GM08714 (cell line): ENCODE data around the gene SLC43A2.
"Not testable (repeated sequence)": the region's sequence is repeated elsewhere in the genome, so short reads cannot be mapped to it uniquely, and the experiment has no call there.

Experiments used
- H3K4me3 ChIP-seq: fragments of 200-500 bp; sonication (Bioruptor generic); 2 replicates; pipeline ENCODE4 v1.5.1; 2014; ENCODE audit warnings: mild to moderate bottlenecking, low read length, inconsistent platforms
- ZNF274 ChIP-seq: IDR thresholded peaks from 2 replicates; pipeline ENCODE4 v1.6.1; 2012; ENCODE audit warnings: mild to moderate bottlenecking, low read depth, low read length

Gene SLC43A2

DNA sequence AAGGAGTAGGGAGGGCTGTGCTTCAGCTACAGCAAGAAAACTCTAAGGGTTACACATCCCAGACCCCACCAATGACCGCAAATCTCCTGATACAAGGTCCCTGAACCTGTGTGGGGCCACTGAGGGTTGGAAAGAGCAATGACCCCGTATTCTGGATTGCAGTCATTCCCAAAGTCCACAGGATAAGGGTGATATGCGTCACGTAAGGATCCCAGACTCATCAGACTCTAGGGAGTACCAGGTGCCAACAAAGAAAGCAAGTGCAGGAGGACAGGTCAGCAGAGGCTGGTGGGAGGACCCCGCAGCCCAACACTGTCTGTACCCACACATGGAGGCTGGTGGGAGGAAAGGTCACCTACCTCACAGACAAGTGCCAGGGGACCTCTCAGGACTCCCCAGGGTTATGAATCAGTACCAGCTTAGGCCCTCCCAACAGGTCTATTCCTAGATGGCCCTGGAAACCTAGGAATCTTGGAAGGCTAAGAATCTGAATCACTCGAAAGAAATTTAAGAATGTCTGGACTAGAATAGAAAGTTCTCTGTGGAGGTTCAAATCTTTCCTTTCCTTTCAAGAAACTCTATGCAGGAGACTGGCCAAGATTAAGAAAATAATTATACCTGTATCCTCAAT lies 82.2 kb downstream of the SLC43A2 start:
- no peak for TF ChIP-seq ZNF274
- H3K4me3 ChIP-seq = no peak overlapping the region

DNA sequence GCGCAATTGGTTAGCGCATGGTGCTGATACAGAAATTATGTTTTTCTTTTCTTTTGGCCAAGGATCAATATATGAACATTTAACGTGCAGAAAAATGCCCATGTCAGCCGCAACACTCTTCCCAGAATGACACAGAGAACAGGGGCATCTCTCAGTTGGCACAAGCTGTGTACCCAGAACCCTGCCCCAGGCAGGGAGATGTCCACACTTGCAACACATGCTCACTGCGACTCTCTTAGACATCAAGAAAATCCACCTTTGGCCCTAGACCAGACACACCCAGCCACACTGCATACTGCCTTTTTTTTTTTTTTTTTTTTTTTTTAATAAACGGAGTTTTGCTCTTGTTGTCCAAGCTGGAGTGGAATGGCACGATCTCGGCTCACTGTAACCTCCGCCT lies 83.0 kb downstream of the SLC43A2 start:
- no peak for TF ChIP-seq ZNF274
- H3K4me3 ChIP-seq = no peak overlapping the region

DNA sequence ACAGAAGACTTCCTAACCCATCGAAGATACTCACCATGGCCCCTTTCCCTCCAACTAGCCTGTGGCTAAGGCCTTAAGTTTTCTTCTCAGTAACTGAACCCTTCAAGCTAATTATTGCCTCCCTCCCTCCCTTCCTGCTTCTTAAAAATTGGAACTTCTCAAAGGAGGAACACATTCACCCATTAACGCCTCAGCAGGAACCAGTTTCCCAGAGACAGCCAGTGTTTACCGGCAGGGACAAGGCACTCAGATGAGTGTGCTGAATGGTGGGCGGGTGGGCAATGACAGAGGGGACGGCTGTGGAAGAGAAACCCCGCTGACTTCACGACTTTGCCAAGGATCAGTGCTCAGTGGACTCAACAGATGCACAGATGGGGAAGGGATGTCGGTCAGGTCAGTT lies 86.3 kb downstream of the SLC43A2 start:
- no peak overlapping the region for H3K4me3 ChIP-seq
- no peak for TF ChIP-seq ZNF274

- H3K4me3 ChIP-seq = no peak overlapping the region
- TF ChIP-seq ZNF274 = no peak
These were observed 87.2 kb downstream of the SLC43A2 start for GRCh38 chr17:1541367-1541904.

- H3K4me3 ChIP-seq = no peak overlapping the region
- no peak for TF ChIP-seq ZNF274
These were observed 88.8 kb downstream of the SLC43A2 start for GRCh38 chr17:1539811-1540210.

DNA sequence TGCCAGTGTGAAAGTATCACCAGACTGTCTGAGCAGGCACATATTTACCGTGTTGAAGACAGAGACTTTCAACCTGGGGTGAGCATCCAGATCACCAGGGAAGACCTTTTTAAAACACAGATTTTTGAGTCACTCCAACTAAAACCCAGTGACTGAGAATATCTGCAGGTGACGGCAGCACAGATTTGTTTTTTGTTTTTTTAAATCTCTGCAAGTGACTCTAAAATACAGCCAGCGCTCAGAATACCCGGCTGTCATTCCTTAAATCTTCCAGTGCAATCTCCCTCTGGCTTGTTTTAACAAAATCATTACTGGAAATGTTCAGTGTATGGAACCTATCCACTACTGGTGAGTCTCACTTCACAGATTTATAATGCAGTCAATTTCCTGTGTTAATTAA lies 92.9 kb downstream of the SLC43A2 start:
- no peak for TF ChIP-seq ZNF274
- no peak overlapping the region for H3K4me3 ChIP-seq

DNA sequence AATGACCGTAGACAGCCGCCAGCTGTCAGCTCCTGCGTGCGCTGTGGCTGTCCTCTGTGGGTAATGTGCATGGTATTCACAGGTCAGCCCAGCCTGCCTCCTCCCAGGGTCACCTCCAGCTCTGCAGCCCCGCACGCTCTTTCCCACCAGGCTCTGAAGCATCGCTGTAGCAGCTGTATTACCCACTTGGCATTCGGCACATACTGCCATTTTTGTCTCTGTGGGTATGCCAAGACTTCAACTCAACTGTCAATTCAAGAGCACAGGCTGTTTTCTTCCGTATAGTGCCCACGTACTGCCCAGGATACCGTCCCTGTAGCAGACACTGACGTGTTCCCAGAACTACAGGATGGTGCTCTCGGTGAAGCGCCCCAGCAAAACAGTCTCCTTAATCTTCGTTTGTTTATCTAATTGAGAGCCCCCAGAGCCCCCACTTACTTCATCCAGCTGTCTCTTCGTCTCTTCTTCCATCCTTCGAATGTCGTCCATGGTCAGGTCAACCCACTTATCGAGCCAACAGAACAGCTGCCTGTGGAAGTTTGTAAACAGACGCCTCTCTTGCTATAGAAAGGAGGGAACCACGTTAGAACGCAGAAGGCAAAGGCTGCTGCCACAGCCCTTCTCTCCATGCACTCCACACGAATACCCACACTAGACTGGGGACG lies 94.8 kb downstream of the SLC43A2 start:
- no peak for TF ChIP-seq ZNF274
- H3K4me3 ChIP-seq = no peak overlapping the region

DNA sequence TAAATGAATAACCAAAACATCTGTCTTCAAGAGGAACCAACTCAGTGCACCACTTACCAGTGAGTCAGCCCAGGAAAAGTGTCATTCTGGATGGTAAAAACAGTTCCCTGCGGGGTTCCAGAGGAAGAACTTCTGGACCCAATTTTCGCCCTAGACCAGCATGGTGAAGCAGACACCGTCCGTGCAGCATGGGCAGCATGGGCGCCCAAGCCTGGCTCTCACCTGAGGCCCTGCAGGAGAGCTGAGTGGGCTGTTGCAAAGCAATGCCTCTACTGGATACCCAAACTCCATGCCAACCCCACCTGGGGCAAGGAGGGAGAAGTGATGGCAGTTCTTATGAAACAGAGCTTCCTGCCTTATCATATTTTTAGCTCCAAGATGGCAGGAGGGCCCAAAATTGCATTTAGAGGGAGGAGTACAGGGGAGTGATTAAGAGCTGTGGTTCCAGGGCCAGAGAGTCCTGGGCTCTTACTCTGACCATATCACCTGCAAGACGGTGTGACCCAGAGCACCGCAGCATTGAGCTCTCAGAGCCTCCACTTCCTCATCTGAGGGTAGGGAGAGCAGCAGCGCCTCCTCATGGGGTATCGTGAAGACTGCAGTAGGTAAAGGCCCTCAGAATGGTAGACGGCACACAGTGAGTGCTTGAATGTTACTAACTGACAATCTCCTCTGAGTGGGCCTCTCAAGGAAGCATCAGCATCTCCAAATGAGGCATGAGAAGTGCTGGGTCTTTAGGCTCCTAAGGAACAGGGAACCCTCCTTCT lies 95.6 kb downstream of the SLC43A2 start:
- no peak for TF ChIP-seq ZNF274
- no peak overlapping the region for H3K4me3 ChIP-seq

GRCh38 chr17:1529863-1530262 lies 98.8 kb downstream of the SLC43A2 start:
- no peak for TF ChIP-seq ZNF274

GRCh38 chr17:1526876-1527275 lies 101.8 kb downstream of the SLC43A2 start:
- H3K4me3 ChIP-seq = not testable (repeated sequence)

More at GRCh38 chr17:1529863-1530262, 98.8 kb downstream of the SLC43A2 start:
- no peak overlapping the region for H3K4me3 ChIP-seq

DNA sequence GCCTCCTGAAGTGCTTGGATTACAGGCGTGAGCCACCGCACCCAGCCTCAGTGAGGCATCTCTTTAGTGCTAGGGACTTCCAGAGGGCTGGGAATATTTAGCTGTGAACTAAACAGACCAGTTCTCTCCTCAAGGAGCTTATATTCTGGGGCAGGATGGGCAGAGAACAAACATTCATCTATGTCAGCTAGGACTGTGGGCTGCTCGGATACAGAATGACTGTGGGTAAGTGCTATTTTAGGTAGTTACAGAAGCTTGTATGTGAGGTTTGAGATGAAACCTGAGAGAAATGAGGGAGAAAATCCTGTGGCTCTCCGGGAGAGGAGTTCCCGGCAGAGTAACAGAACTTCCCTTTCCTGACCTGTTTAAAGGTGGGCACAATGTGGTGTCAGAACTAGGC lies 106.0 kb downstream of the SLC43A2 start:
- TF ChIP-seq ZNF274 = no peak
- H3K4me3 ChIP-seq = no peak overlapping the region

GRCh38 chr17:1521086-1521640 lies 107.5 kb downstream of the SLC43A2 start:
- H3K4me3 ChIP-seq = no peak overlapping the region
- TF ChIP-seq ZNF274 = no peak

DNA sequence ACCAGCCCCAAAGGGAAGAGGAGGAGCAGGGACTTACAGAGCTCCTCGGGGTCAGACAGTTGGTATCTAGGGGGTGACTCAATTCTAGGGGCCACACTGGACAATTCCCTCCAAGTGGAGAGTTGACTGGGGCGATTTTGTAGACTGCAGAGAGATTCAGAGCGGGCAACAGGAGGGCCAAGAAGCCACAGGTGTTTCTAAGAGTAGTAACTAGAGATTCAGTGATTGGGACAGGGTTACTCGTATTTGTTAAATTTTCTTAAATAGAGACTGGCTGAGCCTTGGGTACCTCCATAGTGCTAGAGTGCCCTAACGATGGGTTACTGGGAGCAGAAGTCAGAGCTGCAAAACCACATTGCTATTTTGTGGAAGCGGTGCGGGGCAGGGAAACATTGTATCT lies 109.0 kb downstream of the SLC43A2 start:
- TF ChIP-seq ZNF274 = no peak
- no peak overlapping the region for H3K4me3 ChIP-seq
